SHP77 (cell line): ENCODE measurements around the gene KIF19.

ENCODE experiments used
- DNase-seq, 2 experiments: peaks; one replicate each; lab custom pipeline; 2025; lab: John Stamatoyannopoulos, UW

KIF19 gene

DNA sequence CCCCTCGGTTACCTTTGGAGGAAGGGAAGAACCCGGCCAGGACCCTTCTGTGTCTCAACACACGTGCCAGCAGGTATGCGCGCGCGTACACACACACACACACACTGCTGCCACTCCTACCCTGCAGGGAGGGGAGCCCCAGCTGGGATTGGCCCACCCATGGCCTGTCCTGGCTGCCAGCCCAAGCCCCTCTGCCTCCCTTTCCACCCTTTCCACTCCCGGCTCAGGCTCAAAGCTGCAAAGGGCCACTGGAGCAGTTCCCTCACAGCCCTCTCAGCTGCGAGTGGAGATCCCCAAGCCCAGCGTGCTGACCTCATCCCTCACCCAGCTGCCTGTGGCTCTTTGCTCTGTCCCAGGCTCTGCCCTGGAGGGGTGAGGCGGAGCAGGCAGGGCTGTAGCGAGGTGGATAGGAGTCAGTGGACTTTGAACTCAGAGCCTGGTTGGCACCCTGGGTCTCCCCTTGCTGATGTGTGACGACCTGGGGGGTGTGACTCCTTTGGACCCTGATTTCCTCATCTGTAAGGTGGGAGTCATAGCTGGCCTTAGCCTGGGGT, 14.5 kb downstream of the KIF19 start:
- DNase-seq = peak; percentile 66 to 78

DNA sequence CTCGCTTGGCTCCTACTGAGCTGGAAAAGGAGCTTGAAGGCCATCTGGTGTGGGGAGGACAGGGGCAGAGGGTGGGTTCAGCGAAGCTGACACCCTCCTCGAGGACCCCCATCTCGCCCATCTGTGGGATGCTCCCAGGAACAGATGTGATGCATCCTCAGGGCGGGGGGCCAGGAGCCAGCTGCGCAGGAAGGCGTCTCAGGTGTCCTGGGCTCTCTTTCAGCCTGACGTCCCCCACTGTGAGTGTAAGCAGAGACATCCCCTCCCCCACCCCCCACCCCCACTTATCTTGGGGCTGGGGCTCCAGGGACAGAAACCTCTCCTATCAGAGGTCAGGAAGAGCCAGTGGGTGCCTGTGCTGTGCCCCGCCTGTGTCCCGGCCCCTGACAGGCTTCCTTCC, 16.2 kb downstream of the KIF19 start:
- DNase-seq = no peak

DNA sequence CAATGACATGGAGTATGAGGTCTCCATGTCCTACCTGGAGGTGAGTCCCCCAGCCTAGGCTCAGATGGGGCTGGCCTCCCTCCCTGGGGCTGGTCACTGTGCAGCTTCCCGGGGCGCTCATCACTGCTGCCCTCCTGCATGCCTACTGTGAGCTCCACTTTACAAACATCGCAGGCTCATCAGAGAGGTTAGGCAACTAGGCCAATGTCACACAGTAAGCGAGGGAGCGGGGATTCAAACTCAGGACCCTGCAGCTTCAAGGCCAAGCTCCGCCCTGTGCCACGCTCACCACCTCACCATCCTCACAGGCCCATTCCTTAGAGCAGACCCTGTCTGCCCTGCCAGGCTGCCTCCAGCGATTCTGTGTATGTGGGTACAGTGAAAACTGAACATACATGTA, 17.1 kb downstream of the KIF19 start:
- no peak for DNase-seq

DNA sequence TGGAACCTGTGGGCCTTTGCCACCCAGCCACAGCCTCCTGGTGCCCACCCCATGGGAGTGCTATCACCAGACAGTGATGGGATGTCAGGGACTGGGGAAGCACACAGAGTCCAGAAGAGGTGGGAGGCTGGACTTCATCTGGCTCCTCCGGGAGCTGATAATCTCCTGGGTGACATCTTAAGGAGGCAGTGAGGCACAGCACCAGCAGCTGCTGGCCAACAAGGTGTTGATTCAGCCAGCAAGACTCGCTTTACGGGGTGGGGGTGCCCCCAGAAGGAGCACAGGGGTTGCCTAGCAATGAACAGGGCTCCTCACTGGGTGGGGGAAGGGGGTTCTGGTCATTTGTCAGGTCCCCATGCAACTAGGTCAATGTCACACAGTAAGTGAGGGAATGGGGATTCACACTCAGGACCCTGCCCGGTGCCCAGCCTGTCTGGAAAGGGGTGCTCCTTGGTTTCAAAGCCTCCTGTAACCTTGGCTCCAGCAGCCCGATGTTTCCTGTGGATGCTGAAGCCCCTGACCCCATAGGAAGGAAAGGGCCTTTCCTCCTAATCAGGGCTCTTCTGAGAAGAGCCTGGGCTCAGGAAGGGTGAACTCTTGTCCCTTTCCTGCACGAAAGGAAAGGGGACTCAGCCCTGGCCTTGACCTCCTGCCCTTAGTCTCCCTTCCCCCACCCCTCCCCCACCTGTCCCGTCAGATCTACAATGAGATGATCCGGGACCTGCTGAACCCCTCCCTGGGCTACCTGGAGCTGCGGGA, 17.7 kb downstream of the KIF19 start:
- no peak for DNase-seq

DNA sequence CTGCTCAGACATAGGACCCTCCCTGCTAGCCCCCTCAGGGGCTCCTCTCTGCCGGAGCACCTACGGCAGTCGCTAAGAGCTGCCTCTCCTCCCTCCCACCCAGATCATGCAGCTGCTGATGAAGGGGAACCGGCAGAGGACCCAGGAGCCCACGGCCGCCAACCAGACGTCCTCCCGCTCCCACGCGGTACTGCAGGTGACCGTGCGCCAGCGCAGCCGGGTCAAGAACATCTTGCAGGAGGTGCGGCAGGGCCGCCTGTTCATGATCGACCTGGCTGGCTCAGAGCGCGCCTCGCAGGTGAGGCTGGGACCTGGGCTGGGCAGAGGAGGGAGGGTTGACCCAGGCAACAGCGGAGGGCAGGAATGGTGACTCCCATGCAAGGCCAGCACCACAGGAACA, 18.6 kb downstream of the KIF19 start:
- DNase-seq = no peak

DNA sequence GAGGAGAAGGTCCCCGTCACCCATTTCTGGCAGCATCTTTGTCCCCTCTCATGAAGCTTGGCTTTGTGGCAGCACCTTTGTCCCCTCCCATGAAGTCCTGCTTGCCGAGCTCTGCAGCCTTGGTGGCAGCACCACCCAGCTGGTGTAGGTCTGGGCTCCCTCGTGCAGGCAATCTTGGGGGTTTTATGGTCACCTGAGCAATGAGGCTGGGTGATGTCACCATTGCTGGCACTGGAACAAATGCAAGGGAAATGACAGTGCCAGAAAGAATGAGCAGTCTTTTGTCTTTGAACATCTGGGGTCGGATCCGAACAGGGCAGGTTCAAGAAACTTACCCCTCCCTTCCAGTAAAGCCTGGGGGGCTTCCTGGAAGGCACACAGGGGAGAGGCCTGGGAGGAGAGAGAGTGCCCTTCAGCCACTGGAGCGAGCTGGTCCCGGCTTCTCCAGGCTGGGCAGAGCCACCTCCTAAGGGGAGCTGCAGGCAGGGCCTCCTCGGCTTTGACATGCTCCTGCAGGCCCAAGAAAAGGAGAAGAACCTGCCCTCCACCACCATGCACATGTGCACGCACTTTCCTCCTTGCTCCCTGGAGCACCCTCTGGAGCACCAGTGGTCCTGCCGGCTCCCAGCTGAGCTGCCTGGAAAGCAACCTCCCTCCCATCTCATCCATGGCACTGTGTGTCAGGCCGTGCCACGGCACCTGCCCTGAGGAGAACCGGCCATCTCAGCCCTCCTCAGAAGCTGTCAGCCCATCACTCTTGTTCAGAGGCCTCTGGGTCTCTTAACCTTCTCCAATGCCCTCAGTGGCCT, 19.6 kb downstream of the KIF19 start:
- no peak for DNase-seq

DNA sequence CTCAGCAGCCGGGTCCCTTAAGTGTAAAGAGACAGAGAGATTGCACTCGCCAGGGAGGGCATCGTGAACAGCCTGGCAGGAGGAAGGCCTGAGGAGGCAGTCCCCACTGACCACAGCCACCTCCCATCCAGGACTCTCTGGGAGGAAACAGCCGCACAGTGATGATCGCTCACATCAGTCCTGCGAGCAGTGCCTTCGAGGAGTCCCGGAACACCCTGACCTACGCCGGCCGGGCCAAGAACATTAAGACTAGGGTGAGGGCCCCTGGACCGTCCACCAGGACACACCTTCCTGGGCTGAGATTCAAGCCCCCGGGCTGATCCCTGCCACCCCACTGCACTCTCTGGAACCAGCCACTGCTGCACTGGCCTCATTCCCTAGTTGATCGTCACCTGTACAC, 21.6 kb downstream of the KIF19 start:
- DNase-seq = no peak

DNA sequence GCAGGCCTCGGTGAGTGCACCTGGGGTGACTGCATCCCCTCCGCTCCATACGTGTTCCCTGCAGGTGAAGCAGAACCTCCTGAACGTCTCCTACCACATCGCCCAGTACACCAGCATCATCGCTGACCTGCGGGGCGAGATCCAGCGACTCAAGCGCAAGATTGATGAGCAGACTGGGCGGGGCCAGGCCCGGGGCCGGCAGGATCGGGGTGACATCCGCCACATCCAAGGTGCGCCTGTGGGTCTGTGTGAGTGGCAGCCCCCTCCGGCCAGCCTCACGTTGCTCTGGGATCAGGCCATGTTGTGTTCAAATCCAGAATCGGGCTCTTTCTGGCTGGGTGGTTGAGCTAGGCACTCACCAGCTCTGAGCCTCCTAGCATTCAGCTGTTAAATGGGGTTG, 23.1 kb downstream of the KIF19 start:
- DNase-seq = no peak

DNA sequence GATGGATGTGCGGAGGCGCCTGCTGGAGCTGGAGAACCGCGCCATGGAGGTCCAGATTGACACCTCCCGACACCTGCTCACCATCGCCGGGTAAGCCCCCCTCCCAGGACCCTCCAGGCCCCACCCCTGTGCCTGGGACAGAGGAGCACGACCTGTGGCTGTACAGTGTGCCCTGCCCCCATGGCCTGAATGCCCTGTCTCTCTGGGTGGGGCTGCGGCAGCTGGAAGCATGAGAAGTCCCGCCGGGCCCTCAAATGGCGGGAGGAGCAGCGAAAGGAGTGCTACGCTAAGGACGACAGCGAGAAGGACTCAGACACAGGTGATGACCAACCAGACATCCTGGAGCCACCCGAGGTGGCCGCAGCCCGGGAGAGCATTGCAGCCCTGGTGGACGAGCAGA, 24.5 kb downstream of the KIF19 start:
- no peak for DNase-seq

DNA sequence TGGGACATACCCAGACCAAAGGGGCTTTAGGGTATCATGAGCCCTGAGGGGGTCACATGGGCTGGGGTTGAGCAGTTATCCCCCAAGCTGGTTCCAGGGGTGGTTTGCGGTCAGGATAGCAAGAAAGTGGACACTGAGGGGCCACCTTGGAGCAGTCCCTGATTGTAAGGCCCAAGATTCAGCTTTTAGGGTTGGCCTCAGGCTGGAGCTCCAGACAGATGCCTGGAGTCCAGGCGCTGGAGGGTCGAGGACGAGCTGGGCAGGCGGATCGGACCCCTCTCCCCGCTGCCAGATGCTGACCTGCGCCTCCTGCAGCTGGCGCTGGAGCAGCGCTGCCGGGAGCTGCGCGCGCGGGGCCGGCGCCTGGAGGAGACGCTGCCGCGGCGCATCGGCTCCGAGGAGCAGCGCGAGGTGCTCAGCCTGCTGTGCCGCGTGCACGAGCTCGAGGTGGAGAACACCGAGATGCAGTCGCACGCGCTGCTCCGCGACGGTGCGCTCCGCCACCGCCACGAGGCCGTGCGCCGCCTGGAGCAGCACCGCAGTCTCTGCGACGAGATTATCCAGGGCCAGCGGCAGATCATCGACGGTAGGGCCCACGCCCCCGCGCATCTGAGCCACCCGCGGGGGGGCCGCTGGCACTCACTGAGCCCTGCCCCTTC, 25.7 kb downstream of the KIF19 start:
- DNase-seq = no peak

DNA sequence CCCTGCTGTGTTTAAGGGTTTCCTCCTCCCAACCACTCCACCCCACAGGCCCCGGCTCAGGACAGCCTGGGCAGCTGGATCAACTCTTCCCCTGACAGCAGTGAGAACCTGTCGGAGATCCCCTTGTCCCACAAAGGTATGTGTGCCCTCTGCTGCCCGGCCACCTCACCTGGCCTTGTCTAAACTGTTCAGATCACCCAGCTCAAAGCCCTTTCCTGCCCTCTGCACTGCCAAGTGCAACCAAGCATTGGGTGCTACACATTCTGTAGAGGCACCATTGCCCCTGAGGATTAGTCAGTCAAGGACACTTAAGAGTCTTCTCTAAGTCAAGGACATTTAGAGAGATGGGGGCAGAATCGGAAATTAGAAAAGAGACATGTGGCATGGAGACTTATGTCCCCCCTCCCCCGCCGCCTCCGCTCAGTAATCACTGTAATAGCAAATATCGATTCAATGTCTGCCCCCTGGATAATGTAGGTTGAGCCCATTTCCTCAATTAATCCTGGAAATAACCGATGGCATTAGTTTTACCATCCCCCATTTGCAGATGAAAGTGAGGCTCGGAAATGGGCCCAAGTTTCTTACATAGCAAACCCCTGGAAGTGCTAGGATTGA, 27.5 kb downstream of the KIF19 start:
- DNase-seq = no peak

DNA sequence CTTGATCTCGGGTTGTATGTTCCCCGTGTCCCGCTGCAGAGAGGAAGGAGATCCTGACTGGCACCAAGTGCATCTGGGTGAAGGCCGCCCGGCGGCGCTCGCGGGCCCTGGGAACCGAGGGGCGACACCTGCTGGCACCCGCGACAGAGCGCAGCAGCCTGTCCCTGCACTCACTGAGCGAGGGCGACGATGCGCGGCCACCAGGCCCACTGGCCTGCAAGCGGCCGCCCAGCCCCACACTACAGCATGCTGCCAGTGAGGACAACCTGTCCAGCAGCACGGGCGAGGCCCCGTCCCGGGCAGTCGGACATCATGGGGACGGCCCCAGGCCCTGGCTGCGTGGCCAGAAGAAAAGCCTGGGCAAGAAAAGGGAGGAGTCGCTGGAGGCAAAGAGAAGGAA, 28.1 kb downstream of the KIF19 start:
- no peak for DNase-seq

DNA sequence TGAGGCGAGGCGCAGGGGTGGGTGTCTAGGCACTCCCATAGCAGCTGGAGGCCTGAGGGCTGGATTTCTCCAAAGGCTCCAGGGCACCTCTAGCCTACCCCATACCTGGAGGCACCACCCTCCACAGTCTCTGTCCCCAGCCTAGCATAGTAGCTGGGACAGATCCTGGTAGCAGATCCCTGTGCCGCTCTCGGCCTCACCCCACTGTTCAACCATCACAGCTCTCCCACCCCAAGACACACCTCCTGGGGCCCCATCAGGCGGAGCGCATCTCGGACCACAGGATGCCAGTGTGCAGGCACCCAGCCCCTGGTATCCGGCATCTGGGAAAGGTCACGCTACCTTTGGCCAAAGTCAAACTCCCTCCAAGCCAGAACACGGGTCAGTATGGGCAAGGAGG, 28.5 kb downstream of the KIF19 start:
- no peak for DNase-seq

DNA sequence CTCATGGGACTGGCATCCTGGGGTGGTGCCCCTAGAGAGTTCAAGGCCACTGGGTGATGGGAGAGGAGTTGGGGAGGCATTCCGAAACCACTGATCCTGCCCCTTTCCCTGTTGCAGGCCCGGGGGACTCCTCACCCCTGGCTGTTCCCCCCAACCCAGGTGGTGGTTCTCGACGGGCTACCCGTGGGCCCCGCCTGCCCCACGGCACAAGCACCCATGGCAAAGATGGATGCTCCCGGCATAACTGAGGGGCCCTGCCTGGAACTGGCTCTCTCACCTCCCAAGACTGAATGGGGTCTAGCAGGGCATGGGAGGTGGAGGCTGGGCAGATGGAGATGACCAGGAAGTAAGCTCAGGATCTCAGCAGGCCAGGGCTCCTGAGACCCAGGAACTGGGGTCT, 29.0 kb downstream of the KIF19 start:
- DNase-seq = no peak

DNA sequence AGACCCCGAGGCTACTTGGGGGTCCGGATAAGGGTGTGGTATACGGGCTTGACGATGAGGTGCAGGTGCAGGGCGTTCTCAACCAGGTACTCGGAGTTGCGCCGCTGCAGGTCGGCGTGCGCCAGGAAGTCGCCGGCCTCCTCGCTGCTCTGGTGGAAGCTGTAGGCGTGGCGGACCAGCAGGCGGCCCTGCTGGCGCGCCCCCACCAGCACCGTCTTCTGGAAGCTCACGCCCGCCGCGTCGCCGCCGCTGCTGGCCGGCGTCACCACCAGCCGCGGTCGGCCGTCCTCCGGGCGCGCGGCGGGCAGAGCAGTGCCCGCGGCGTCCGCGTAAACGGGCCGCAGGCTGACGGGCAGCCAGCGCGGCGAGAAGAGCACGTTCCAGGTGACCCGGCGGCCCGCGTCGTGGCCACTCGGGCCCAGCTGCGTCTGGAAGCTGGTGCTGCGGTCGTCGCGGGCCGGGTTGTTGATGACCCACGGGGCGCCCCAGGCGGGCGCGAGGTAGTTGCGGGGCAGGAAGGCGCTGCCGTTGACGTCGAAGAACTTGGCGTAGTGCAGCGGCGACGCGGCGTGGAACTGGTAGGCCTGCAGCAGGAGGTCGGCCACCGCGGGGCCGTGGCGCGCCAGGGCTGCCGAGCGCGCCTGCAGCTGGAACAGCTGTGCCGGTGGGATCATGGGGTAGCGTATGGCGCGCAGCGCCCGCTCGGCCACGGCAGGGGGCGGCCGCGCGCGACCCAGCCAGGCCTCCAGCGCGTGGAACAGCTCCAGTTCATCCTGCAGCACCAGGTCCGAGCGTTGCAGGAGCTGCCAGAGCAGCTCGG, 30.8 kb downstream of the KIF19 start:
- no peak for DNase-seq

DNA sequence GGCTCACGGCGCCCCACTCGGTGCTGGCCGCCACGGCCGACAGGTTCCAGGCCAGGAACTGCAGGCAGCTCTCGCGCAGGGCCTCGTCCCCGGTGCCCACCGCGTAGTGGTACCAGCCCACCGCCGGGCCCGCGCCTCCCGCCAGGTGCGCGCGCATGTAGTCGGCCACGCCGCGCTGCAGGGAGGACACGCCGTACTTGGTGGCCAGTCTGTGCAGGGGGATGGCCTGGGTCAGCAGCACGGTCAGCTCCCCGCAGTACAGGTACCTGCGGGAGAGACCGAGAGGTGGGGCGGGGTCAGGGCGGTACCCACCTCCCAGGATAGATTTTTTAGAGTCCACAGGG, 31.4 kb downstream of the KIF19 start:
- no peak for DNase-seq

DNA sequence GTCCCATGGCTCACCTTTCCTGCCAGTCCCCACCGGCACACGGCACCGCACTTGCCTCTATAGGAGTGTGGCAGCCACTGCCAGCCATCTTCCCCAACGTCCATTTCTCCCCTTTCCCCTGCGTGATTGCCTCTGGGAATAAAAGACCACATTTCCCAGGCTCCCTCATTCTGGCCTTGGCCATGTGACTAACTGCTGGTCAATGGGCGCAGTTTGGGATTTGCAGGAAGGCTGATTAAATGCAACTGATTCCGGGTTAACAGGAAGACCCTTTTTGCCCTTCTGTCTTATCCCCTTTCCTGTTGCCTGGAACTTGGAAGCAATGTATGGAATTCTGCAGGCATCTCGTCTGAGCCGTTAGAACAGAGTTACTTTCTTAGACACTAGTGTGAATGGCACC, 32.7 kb downstream of the KIF19 start:
- no peak for DNase-seq

DNA sequence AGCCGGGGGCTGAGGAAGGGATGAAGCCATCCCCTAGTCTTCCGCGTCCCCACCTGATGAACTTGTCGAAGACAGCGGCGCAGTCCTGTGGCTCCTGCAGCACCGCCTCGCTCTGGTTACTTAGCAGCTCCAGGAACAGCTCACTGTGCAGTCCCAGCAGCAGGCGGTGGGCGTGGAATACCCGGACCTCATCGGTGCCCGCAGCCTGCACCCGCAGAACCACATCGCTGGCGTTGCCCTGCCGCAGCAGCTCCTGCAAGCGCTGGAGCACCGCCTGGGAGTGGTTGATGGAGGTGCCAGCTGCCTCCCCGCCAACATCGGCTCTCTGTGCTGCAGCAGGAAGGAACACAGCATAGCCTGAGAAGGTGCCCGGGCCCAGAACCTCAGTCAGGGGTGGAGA, 33.9 kb downstream of the KIF19 start:
- no peak for DNase-seq

DNA sequence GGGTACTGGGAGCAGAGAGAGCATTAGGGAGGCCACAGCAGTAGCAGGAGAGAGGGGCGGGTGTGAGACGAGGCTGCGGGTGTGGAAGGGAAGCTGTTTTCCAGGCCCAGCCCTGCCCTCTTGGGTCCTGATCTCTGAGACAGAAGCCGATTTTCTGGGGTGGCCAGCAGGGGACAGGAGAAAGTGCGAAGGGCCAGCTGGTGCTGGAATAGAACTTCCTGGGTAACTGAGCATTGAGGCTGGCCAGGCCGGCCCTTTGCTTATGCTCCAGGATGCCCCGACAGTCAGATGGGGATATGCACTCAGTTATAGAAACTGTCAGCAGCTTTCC, 34.8 kb downstream of the KIF19 start:
- DNase-seq = peak; percentile 38 to 56

DNA sequence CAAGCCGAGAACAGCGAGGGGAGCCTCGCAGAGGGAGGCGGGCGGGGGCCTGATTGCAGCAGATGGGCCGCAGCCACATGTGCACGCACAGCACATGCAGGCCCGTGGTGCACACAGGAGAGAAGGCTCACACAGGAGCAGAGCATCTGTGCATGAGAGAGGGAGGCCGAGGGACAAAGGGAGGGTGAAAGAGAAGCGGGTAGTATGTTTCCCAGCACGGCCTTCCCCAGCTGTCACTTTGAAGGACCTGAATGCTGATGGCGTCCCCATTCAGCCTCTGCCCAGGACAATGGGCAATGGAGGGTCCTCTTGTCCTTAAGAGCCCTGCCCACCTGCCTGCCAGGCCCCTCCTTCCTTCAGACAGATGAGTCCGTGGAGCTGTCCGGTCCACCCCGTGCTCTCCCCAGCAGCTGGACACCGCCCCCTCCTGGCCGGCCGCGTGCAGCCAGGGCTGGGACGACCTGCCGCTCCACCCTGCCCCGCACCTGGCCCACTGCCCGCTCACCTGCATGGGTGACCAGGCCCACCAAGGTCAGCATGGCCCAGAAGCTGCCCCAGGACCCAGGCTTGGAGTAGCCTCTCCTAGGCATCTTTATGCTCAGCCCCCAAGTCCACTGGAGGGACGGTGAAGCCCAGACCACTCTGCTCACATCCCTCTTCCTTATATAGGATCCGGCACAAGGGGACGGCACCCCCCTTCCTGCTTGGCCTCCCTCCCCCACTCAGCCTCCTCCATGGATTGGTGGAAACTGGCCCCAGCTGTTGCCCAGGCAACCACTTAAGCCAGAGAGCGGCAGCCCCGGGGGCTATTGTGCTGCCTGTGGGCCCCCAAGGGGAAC, 35.4 kb downstream of the KIF19 start, which contains the start of gene BTBD17:
TSS of gene BTBD17 (minus strand) at position 639 of the 839 bp plus-strand sequence. CDS start at position 590, 49 bp downstream.
- DNase-seq = peak; percentile 70 to 85

DNA sequence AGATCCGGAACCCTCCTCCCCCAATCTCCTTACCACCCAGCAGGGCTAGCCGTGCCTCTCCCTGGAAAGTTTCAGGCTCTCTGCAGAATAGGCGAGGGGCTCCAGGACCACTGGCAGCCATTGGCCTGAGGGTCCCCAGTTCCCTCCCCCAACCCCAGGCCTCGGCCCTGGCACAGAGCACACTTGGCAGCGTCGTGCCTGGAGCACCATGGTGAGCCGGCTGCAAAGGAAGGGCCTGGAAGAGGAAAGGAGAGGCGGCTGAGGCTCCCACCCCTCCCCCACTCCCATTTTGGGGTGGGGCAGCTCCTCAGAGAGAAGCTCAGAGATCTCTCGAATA, 36.0 kb downstream of the KIF19 start:
- no peak for DNase-seq
